ENCODE data around the gene HOMEZ. TPM values are rescaled to one million over a fixed set of nuclear protein-coding genes. Genes with fewer than 3 reads are reported as not detected.
"Not testable (repeated sequence)": the region's sequence is repeated elsewhere in the genome, so short reads cannot be mapped to it uniquely, and the experiment has no call there.

The HOMEZ gene
- total RNA-seq, 1 experiment from 2014 or later, result 7.6 TPM

- H3K4me1 Mint-ChIP-seq (ENCODE audit: low read depth, unreplicated experiment), result peaks cover 1% of the 10 kb centered on the region
- H3K36me3 ChIP-seq (ENCODE audit: control insufficient read depth, insufficient read depth, low read length), result peaks cover 2% of the 10 kb centered on the region
These were observed 42.2 kb upstream of the HOMEZ start for GRCh38 chr14:23327947-23328744.

GRCh38 chr14:23326491-23327332 is 40.8 kb upstream of the HOMEZ start:
- Mint-ChIP-seq H3K4me3 (ENCODE audit: unreplicated experiment) (no peak overlapping the region), H3K27ac (ENCODE audit: unreplicated experiment) (no peak overlapping the region), H3K36me3 (ENCODE audit: insufficient read depth, unreplicated experiment) (peaks cover 50% of the 10 kb centered on the region), H3K27me3 (ENCODE audit: insufficient read depth, unreplicated experiment) (no peaks in the 10 kb centered on the region), H3K4me1 (ENCODE audit: low read depth, unreplicated experiment) (peaks cover 7% of the 10 kb centered on the region), H3K9me3 (ENCODE audit: unreplicated experiment) (no peaks in the 10 kb centered on the region)
- no peaks in the 10 kb centered on the region for H3K27me3 ChIP-seq (replicated peaks; ENCODE audit: control insufficient read depth, insufficient read depth, low read length)
- POLR2A ChIA-PET, result interaction anchor here (0.7 to 1.0 kb wide), 4 partner anchors 20 to 206 kb away, joined by 3 to 7 read pairs (median 5); partner anchors contain the start of genes BCL2L2 and SLC22A17
- CTCF ChIA-PET, result interaction anchor here (0.6 to 1.6 kb wide), 4 partner anchors 34 to 152 kb away, joined by 3 to 12 read pairs (median 4); no protein-coding TSS in a partner anchor
- no peak for DNase-seq
- BruUV-seq (replicated peaks), result no TSS peak
- intact Hi-C loops (cut with micrococcal nuclease; ENCODE audit: unreplicated experiment), result no loop called here
- no peak for TF ChIP-seq CTCF (IDR thresholded peaks at IDR 0.05; ENCODE audit: insufficient read depth in 1 of 2, low read depth in 1 of 2, low read length in 1 of 2, severe bottlenecking in 1 of 2, unreplicated experiment in 1 of 2)
- H3K4me1 ChIP-seq, result no peaks in the 10 kb centered on the region
- peaks cover 2% of the 10 kb centered on the region for H3K36me3 ChIP-seq (ENCODE audit: control insufficient read depth, insufficient read depth, low read length)
- H3K4me3 ChIP-seq (ENCODE audit: low read depth, low read length), result no peak overlapping the region
- no peaks in the 10 kb centered on the region for H3K9me3 ChIP-seq

More at GRCh38 chr14:23327947-23328744, 42.2 kb upstream of the HOMEZ start:
- no peaks in the 10 kb centered on the region for H3K27me3 ChIP-seq (replicated peaks; ENCODE audit: control insufficient read depth, insufficient read depth, low read length)
- Mint-ChIP-seq H3K27me3 (ENCODE audit: insufficient read depth, unreplicated experiment) (no peaks in the 10 kb centered on the region), H3K9me3 (ENCODE audit: unreplicated experiment) (no peaks in the 10 kb centered on the region), H3K4me3 (ENCODE audit: unreplicated experiment) (no peak overlapping the region), H3K36me3 (ENCODE audit: insufficient read depth, unreplicated experiment) (peaks cover 36% of the 10 kb centered on the region), H3K27ac (ENCODE audit: unreplicated experiment) (no peak overlapping the region)
- peak; percentile 65 to 69 for DNase-seq
- peak; percentile 73 to 74 for TF ChIP-seq CTCF (IDR thresholded peaks at IDR 0.05; ENCODE audit: insufficient read depth in 1 of 2, low read depth in 1 of 2, low read length in 1 of 2, severe bottlenecking in 1 of 2, unreplicated experiment in 1 of 2)
- ChIA-PET CTCF (no interaction called here), POLR2A (no interaction called here)
- H3K4me3 ChIP-seq (ENCODE audit: low read depth, low read length), result no peak overlapping the region
- intact Hi-C loops (cut with micrococcal nuclease; ENCODE audit: unreplicated experiment), result loop anchor here (1.0 kb wide), 3 partner anchors 34 to 235 kb away; no protein-coding TSS in a partner anchor
- H3K9me3 ChIP-seq, result no peaks in the 10 kb centered on the region
- H3K4me1 ChIP-seq, result no peaks in the 10 kb centered on the region
- no TSS peak for BruUV-seq (replicated peaks)

- CTCF ChIA-PET; H3K4me1 Mint-ChIP-seq (ENCODE audit: low read depth, unreplicated experiment); H3K27ac Mint-ChIP-seq (ENCODE audit: unreplicated experiment); H3K27me3 ChIP-seq (replicated peaks; ENCODE audit: control insufficient read depth, insufficient read depth, low read length); H3K9me3 ChIP-seq; intact Hi-C loops (cut with micrococcal nuclease; ENCODE audit: unreplicated experiment); H3K4me3 Mint-ChIP-seq (ENCODE audit: unreplicated experiment); H3K27me3 Mint-ChIP-seq (ENCODE audit: insufficient read depth, unreplicated experiment); H3K36me3 ChIP-seq (ENCODE audit: control insufficient read depth, insufficient read depth, low read length); H3K9me3 Mint-ChIP-seq (ENCODE audit: unreplicated experiment); H3K4me1 ChIP-seq; H3K4me3 ChIP-seq (ENCODE audit: low read depth, low read length); DNase-seq; BruUV-seq (replicated peaks): not testable (repeated sequence)
- POLR2A ChIA-PET, result interaction anchor here (0.7 to 1.0 kb wide), 2 partner anchors 19 to 205 kb away, joined by 6 to 7 read pairs; partner anchors contain the start of gene BCL2L2
- H3K36me3 Mint-ChIP-seq (ENCODE audit: insufficient read depth, unreplicated experiment), result peaks cover 58% of the 10 kb centered on the region
These were observed 39.8 kb upstream of the HOMEZ start for GRCh38 chr14:23325746-23326145.
